ENCODE measurements around the gene ADM. TPM values are rescaled to one million over a fixed set of nuclear protein-coding genes. Genes with fewer than 3 reads are reported as not detected.

ADM gene
- polyA plus RNA-seq, 2 of the 4 experiments (the other 2 are of a cell fraction), result 66.3 to 72.1 TPM

DNA sequence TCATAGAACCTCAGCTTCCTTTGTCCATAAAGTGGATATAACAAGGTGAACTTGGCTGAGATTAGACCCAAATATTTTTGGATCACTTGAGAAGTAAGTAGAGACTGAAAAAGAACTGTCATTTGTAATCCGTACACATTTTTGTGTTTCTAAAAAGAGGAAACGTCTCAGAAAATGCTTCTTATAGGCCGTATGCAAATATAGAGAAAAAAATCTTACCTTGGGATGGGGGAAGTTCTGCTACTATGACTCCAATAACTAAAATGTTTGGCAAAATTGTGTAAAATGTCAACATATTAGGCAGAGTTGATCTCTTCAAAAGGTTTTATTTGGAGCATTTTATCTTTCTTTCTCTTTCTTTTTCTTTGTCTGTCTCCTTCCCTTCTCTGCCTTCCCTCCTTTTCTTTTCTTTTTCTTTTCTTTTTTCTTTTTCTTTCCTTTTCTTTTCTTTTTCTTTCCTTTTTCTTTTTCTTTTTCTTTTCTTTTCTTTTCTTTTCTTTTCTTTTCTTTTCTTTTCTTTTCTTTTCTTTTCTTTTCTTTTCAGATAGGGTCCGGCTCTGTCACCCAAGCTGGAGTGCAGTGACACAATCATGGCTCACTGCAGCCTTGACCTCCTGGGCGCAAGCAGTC lies 48.2 kb downstream of the ADM start:
- ChIA-PET POLR2A (no interaction called here), CTCF (interaction anchor here (4.7 kb wide), 1 partner anchor 14 kb away, joined by 34 read pairs; no protein-coding TSS in a partner anchor)
- ATAC-seq, result no peak
- Histone ChIP-seq H3K4me1 (peaks cover 33% of the 10 kb centered on the region), H3K9me3 (no peaks in the 10 kb centered on the region), H3K4me3 (no peak overlapping the region), H3K4me2 (no peak overlapping the region), H3K27ac (peak overlapping the region in 1 of 2 experiments; percentile 11; a peak in 2 of 6 replicates)
- no peak for FAIRE-seq
- 91% methylated on average over 5 of the region's 5 CpGs for WGBS (ENCODE audit: missing lambda C conversion rate)
- DNase-seq (ENCODE audit: low read depth in 1 of 2, low spot score in 1 of 2), result no peak
- TF ChIP-seq RAD21 (conservative IDR thresholded peaks at IDR 0.05 in 1 of 2, IDR thresholded peaks at IDR 0.05 in 1 of 2) (no peak), ZFP36 (IDR thresholded peaks at IDR 0.05; ENCODE audit: borderline replicate concordance, partially characterized antibody) (no peak), ZSCAN20 (CRISPR knock-in tag; IDR thresholded peaks at IDR 0.05) (no peak), KDM1A (IDR thresholded peaks at IDR 0.05; ENCODE audit: low read depth) (no peak), CHD4 (IDR thresholded peaks at IDR 0.05; ENCODE audit: borderline replicate concordance) (no peak), NR3C1 (IDR thresholded peaks at IDR 0.05) (no peak), MAFK (IDR thresholded peaks at IDR 0.05; ENCODE audit: partially characterized antibody) (no peak), NFE2L2 (conservative IDR thresholded peaks at IDR 0.05; ENCODE audit: low read length) (no peak), NPAS2 (CRISPR knock-in tag; IDR thresholded peaks at IDR 0.05; ENCODE audit: borderline replicate concordance) (no peak), EHMT2 (IDR thresholded peaks at IDR 0.05; ENCODE audit: low read depth) (no peak)
- TF ChIP-seq, protein P1, sequence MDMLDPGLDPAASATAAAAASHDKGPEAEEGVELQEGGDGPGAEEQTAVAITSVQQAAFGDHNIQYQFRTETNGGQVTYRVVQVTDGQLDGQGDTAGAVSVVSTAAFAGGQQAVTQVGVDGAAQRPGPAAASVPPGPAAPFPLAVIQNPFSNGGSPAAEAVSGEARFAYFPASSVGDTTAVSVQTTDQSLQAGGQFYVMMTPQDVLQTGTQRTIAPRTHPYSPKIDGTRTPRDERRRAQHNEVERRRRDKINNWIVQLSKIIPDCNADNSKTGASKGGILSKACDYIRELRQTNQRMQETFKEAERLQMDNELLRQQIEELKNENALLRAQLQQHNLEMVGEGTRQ (IDR thresholded peaks at IDR 0.05), result no peak
- TF ChIP-seq, protein P2, sequence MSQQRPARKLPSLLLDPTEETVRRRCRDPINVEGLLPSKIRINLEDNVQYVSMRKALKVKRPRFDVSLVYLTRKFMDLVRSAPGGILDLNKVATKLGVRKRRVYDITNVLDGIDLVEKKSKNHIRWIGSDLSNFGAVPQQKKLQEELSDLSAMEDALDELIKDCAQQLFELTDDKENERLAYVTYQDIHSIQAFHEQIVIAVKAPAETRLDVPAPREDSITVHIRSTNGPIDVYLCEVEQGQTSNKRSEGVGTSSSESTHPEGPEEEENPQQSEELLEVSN (IDR thresholded peaks at IDR 0.05; ENCODE audit: borderline replicate concordance, low read depth), result no peak
- TF ChIP-seq, protein P3, sequence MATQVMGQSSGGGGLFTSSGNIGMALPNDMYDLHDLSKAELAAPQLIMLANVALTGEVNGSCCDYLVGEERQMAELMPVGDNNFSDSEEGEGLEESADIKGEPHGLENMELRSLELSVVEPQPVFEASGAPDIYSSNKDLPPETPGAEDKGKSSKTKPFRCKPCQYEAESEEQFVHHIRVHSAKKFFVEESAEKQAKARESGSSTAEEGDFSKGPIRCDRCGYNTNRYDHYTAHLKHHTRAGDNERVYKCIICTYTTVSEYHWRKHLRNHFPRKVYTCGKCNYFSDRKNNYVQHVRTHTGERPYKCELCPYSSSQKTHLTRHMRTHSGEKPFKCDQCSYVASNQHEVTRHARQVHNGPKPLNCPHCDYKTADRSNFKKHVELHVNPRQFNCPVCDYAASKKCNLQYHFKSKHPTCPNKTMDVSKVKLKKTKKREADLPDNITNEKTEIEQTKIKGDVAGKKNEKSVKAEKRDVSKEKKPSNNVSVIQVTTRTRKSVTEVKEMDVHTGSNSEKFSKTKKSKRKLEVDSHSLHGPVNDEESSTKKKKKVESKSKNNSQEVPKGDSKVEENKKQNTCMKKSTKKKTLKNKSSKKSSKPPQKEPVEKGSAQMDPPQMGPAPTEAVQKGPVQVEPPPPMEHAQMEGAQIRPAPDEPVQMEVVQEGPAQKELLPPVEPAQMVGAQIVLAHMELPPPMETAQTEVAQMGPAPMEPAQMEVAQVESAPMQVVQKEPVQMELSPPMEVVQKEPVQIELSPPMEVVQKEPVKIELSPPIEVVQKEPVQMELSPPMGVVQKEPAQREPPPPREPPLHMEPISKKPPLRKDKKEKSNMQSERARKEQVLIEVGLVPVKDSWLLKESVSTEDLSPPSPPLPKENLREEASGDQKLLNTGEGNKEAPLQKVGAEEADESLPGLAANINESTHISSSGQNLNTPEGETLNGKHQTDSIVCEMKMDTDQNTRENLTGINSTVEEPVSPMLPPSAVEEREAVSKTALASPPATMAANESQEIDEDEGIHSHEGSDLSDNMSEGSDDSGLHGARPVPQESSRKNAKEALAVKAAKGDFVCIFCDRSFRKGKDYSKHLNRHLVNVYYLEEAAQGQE (IDR thresholded peaks at IDR 0.05), result no peak

DNA sequence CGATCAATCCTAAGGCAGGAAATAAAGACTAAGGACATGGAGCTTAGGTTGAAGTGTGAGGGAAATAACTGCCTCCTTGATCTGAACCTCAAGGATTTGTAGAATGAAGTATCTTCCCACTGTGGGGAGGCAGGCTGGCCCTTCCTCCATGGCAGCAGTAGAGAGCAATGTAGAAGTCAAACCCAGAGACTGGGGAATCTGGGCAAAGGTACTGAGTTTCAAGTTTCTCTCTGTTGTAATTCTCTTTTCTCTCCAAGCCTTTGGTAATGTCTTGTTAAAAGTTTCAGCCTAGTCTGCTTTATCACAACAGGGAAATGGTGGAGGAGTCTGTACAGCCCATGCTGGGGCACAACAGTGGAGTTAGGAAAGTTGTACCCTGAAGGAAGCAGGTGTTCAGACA lies 49.5 kb downstream of the ADM start:
- TF ChIP-seq FOSB (CRISPR knock-in tag; IDR thresholded peaks at IDR 0.05) (no peak), RNF2 (IDR thresholded peaks at IDR 0.05; ENCODE audit: borderline replicate concordance, low read depth) (no peak), ZSCAN20 (CRISPR knock-in tag; IDR thresholded peaks at IDR 0.05) (no peak), EHMT2 (IDR thresholded peaks at IDR 0.05; ENCODE audit: low read depth) (no peak), EP300 (IDR thresholded peaks at IDR 0.05) (no peak), CHD4 (IDR thresholded peaks at IDR 0.05; ENCODE audit: borderline replicate concordance) (no peak), MYC (IDR thresholded peaks at IDR 0.05; ENCODE audit: borderline replicate concordance, low read length) (no peak), CBX8 (IDR thresholded peaks at IDR 0.05) (no peak), NFE2L2 (conservative IDR thresholded peaks at IDR 0.05; ENCODE audit: low read length) (no peak), HOXA7 (CRISPR knock-in tag; IDR thresholded peaks at IDR 0.05) (no peak), RFX5 (IDR thresholded peaks at IDR 0.05) (no peak), POLR2AphosphoS2 (conservative IDR thresholded peaks at IDR 0.05; ENCODE audit: low read length) (no peak), NR3C1 (IDR thresholded peaks at IDR 0.05) (no peak), CHD2 (IDR thresholded peaks at IDR 0.05; ENCODE audit: low read length, partially characterized antibody) (no peak)
- TF ChIP-seq, protein P4, sequence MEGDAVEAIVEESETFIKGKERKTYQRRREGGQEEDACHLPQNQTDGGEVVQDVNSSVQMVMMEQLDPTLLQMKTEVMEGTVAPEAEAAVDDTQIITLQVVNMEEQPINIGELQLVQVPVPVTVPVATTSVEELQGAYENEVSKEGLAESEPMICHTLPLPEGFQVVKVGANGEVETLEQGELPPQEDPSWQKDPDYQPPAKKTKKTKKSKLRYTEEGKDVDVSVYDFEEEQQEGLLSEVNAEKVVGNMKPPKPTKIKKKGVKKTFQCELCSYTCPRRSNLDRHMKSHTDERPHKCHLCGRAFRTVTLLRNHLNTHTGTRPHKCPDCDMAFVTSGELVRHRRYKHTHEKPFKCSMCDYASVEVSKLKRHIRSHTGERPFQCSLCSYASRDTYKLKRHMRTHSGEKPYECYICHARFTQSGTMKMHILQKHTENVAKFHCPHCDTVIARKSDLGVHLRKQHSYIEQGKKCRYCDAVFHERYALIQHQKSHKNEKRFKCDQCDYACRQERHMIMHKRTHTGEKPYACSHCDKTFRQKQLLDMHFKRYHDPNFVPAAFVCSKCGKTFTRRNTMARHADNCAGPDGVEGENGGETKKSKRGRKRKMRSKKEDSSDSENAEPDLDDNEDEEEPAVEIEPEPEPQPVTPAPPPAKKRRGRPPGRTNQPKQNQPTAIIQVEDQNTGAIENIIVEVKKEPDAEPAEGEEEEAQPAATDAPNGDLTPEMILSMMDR (IDR thresholded peaks at IDR 0.05), result no peak
- whole genome bisulfite sequencing (ENCODE audit: missing lambda C conversion rate), result 97% methylated on average over 1 of the region's 1 CpG

More for the DNA sequence above, 49.5 kb downstream of the ADM start:
- ATAC-seq (no peak), FAIRE-seq (no peak), DNase-seq (ENCODE audit: low read depth in 1 of 2, low spot score in 1 of 2) (no peak)
- H3K9me3 ChIP-seq, result no peaks in the 10 kb centered on the region
- H3K4me2 ChIP-seq, result no peak overlapping the region
- H3K4me3 ChIP-seq, result no peak overlapping the region
- CTCF ChIA-PET, result interaction anchor here (3.4 kb wide), 1 partner anchor 13 kb away, joined by 22 read pairs; no protein-coding TSS in a partner anchor
- POLR2A ChIA-PET, result no interaction called here
- H3K27ac ChIP-seq, result no peak overlapping the region
- peaks cover 33% of the 10 kb centered on the region for H3K4me1 ChIP-seq

Data from A549 (cell line).